ENCODE measurements around the gene TRPM6.

The TRPM6 gene

GRCh38 chr9:74770508-74771261, 117.0 kb downstream of the TRPM6 start:
- no peak for TF ChIP-seq SPI1 (IDR thresholded peaks at IDR 0.05; ENCODE audit: low read depth, low read length)
- TF ChIP-seq POU2F2 (IDR thresholded peaks at IDR 0.05; ENCODE audit: low read depth, low read length): no peak
- no peak for TF ChIP-seq TAF1 (IDR thresholded peaks at IDR 0.05; ENCODE audit: low read depth, low read length)
- no peak for TF ChIP-seq POLR2A (IDR thresholded peaks at IDR 0.05; ENCODE audit: low read depth, low read length)
- no peak for TF ChIP-seq PAX5 (IDR thresholded peaks at IDR 0.05; ENCODE audit: insufficient read depth, low read length, severe bottlenecking)
- TF ChIP-seq POLR2AphosphoS5 (IDR thresholded peaks at IDR 0.05; ENCODE audit: low read depth, low read length): no peak
- DNase-seq (ENCODE audit: insufficient read length, low spot score): peak; percentile 15
- no peak for FAIRE-seq

DNA sequence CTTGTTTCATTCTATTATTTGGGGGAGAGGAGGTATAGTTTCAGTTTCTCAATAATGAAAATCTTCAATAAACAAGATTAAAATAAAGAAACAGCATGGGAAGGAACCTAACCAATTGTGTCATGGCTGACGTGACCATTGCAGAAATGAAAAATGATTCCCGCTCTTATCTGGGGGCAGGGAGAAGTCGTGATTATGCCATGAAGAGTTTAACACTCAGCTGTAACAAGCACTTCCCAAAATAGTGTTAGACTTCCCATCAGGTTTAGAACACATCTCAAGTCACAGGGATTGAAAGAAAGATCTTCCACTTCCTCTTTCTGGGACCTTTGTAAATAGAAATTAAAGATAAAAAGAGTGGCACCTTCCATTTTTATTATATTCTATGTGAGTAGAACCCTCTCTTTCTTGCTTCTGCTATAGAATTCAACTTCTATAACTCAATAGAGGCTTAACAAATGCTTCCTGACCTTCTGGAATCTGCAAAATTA, 122.2 kb downstream of the TRPM6 start:
- FAIRE-seq: no peak
- no peak for DNase-seq (ENCODE audit: insufficient read length, low spot score)
- TF ChIP-seq PAX5 (IDR thresholded peaks at IDR 0.05; ENCODE audit: insufficient read depth, low read length, severe bottlenecking) (no peak), POU2F2 (IDR thresholded peaks at IDR 0.05; ENCODE audit: low read depth, low read length) (no peak), TAF1 (IDR thresholded peaks at IDR 0.05; ENCODE audit: low read depth, low read length) (no peak), POLR2AphosphoS5 (IDR thresholded peaks at IDR 0.05; ENCODE audit: low read depth, low read length) (no peak), SPI1 (IDR thresholded peaks at IDR 0.05; ENCODE audit: low read depth, low read length) (peak; percentile 73), POLR2A (IDR thresholded peaks at IDR 0.05; ENCODE audit: low read depth, low read length) (no peak)

DNA sequence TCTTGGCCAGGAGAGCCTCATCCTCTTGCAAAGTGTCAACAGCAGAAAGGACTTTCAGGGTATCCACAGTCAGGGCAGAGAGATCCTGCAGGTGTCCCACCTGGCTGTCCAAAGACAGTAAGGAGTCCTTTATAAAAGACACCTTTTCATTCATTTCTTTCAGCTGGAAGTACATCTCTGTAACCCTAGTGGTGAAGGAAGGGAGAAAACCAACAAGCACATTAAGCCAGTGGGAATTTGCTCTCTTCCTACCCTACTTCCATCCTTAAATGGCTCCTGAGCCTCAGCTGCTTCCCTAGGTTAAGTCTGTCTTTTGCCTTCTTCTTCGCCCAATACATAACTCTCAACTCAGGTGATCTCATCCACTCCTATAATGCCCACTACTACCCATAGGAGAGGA, 124.8 kb downstream of the TRPM6 start:
- TF ChIP-seq TAF1 (IDR thresholded peaks at IDR 0.05; ENCODE audit: low read depth, low read length) (no peak), SPI1 (IDR thresholded peaks at IDR 0.05; ENCODE audit: low read depth, low read length) (no peak), POU2F2 (IDR thresholded peaks at IDR 0.05; ENCODE audit: low read depth, low read length) (no peak), POLR2AphosphoS5 (IDR thresholded peaks at IDR 0.05; ENCODE audit: low read depth, low read length) (no peak), PAX5 (IDR thresholded peaks at IDR 0.05; ENCODE audit: insufficient read depth, low read length, severe bottlenecking) (no peak), POLR2A (IDR thresholded peaks at IDR 0.05; ENCODE audit: low read depth, low read length) (no peak)
- no peak for DNase-seq (ENCODE audit: insufficient read length, low spot score)
- no peak for FAIRE-seq

- DNase-seq (ENCODE audit: insufficient read length, low spot score): no peak
- no peak for FAIRE-seq
- TF ChIP-seq TAF1 (IDR thresholded peaks at IDR 0.05; ENCODE audit: low read depth, low read length) (no peak), SPI1 (IDR thresholded peaks at IDR 0.05; ENCODE audit: low read depth, low read length) (no peak), POLR2AphosphoS5 (IDR thresholded peaks at IDR 0.05; ENCODE audit: low read depth, low read length) (no peak), POU2F2 (IDR thresholded peaks at IDR 0.05; ENCODE audit: low read depth, low read length) (no peak), PAX5 (IDR thresholded peaks at IDR 0.05; ENCODE audit: insufficient read depth, low read length, severe bottlenecking) (no peak), POLR2A (IDR thresholded peaks at IDR 0.05; ENCODE audit: low read depth, low read length) (no peak)
Observed at GRCh38 chr9:74760031-74760700, 127.6 kb downstream of the TRPM6 start.

- TF ChIP-seq POLR2A (IDR thresholded peaks at IDR 0.05; ENCODE audit: low read depth, low read length) (no peak), POLR2AphosphoS5 (IDR thresholded peaks at IDR 0.05; ENCODE audit: low read depth, low read length) (no peak), SPI1 (IDR thresholded peaks at IDR 0.05; ENCODE audit: low read depth, low read length) (no peak), POU2F2 (IDR thresholded peaks at IDR 0.05; ENCODE audit: low read depth, low read length) (no peak), PAX5 (IDR thresholded peaks at IDR 0.05; ENCODE audit: insufficient read depth, low read length, severe bottlenecking) (no peak), TAF1 (IDR thresholded peaks at IDR 0.05; ENCODE audit: low read depth, low read length) (no peak)
- DNase-seq (ENCODE audit: insufficient read length, low spot score): no peak
- FAIRE-seq: no peak
Observed at GRCh38 chr9:74755999-74756398, 131.7 kb downstream of the TRPM6 start.

- DNase-seq (ENCODE audit: insufficient read length, low spot score) (no peak), FAIRE-seq (no peak)
- TF ChIP-seq TAF1 (IDR thresholded peaks at IDR 0.05; ENCODE audit: low read depth, low read length) (no peak), POLR2AphosphoS5 (IDR thresholded peaks at IDR 0.05; ENCODE audit: low read depth, low read length) (no peak), POLR2A (IDR thresholded peaks at IDR 0.05; ENCODE audit: low read depth, low read length) (no peak), SPI1 (IDR thresholded peaks at IDR 0.05; ENCODE audit: low read depth, low read length) (no peak), PAX5 (IDR thresholded peaks at IDR 0.05; ENCODE audit: insufficient read depth, low read length, severe bottlenecking) (no peak), POU2F2 (IDR thresholded peaks at IDR 0.05; ENCODE audit: low read depth, low read length) (no peak)
Observed at GRCh38 chr9:74755355-74755754, 132.4 kb downstream of the TRPM6 start.

- no peak for DNase-seq (ENCODE audit: insufficient read length, low spot score)
- no peak for TF ChIP-seq POLR2AphosphoS5 (IDR thresholded peaks at IDR 0.05; ENCODE audit: low read depth, low read length)
- no peak for TF ChIP-seq POU2F2 (IDR thresholded peaks at IDR 0.05; ENCODE audit: low read depth, low read length)
- TF ChIP-seq PAX5 (IDR thresholded peaks at IDR 0.05; ENCODE audit: insufficient read depth, low read length, severe bottlenecking): no peak
- TF ChIP-seq SPI1 (IDR thresholded peaks at IDR 0.05; ENCODE audit: low read depth, low read length): no peak
- no peak for TF ChIP-seq TAF1 (IDR thresholded peaks at IDR 0.05; ENCODE audit: low read depth, low read length)
- TF ChIP-seq POLR2A (IDR thresholded peaks at IDR 0.05; ENCODE audit: low read depth, low read length): no peak
- FAIRE-seq: no peak
Observed at GRCh38 chr9:74753650-74754049, 134.1 kb downstream of the TRPM6 start.

DNA sequence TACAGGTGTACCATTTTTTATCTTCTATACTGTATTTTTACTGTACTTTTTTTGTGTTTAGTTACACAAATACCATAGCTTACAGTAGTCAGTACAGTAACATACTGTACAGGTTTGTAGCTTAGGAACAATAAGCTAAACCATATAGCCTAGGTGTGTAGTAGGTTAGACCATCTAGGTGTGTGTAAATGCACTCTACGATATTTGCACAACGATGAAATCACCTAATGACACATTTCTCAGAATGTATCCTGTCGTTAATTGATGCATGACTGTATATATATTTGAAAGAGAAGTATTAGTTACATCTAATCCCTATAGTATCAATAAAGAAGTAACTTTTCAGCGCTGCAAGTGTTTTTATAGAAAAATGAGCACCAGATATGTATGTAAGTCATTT, 138.8 kb downstream of the TRPM6 start:
- DNase-seq (ENCODE audit: insufficient read length, low spot score) (no peak), FAIRE-seq (no peak)
- no peak for TF ChIP-seq POLR2AphosphoS5 (IDR thresholded peaks at IDR 0.05; ENCODE audit: low read depth, low read length)
- no peak for TF ChIP-seq TAF1 (IDR thresholded peaks at IDR 0.05; ENCODE audit: low read depth, low read length)

All from GM12891 (cell line).